Endodermal cell (in vitro differentiated cells): ENCODE results near the gene SRBD1. TPM values are rescaled to one million over a fixed set of nuclear protein-coding genes. Genes with fewer than 3 reads are reported as not detected.

Source experiments
- DNase-seq: peaks from one replicate; pipeline ENCODE4 v3.0.0-alpha.2; 2017
- H3K27ac ChIP-seq: 2 replicates; pipeline ENCODE4 v1.5.1; 2013; ENCODE audit warnings: mild to moderate bottlenecking, low read depth, low read length, moderate library complexity
- H3K27me3 ChIP-seq: 2 replicates; pipeline ENCODE4 v1.6.1; 2013; ENCODE audit warnings: mild to moderate bottlenecking, low read length, moderate library complexity; ENCODE audit not compliant: insufficient read depth, control insufficient read depth, poor library complexity, severe bottlenecking
- H3K36me3 ChIP-seq: 2 replicates; pipeline ENCODE4 v1.7.0; 2013; ENCODE audit warnings: mild to moderate bottlenecking, low read length, moderate library complexity; ENCODE audit not compliant: control insufficient read depth, insufficient read depth
- H3K4me1 ChIP-seq: one replicate; pipeline ENCODE4 v1.7.0; 2013; ENCODE audit warnings: low read length; ENCODE audit not compliant: control insufficient read depth, insufficient read depth
- H3K4me3 ChIP-seq: 2 replicates; pipeline ENCODE4 v1.5.1; 2013; ENCODE audit warnings: mild to moderate bottlenecking, low read length, moderate library complexity
- H3K9ac ChIP-seq: 2 replicates; pipeline ENCODE4 v1.6.1; 2013; ENCODE audit warnings: mild to moderate bottlenecking, low read length, moderate library complexity; ENCODE audit not compliant: poor library complexity, severe bottlenecking; ENCODE audit errors: extremely low read depth
- H3K9me3 ChIP-seq: 2 replicates; pipeline ENCODE4 v1.6.1; 2013; ENCODE audit warnings: mild to moderate bottlenecking, low read length, moderate library complexity; ENCODE audit not compliant: control insufficient read depth
- H3K27ac Mint-ChIP-seq: 2 replicates; pipeline ENCODE4 v1.8.0; 2020; ENCODE audit warnings: mixed read lengths
- H3K27me3 Mint-ChIP-seq: 2 replicates; pipeline ENCODE4 v1.8.0; 2021; ENCODE audit warnings: mild to moderate bottlenecking, mixed read lengths; ENCODE audit not compliant: insufficient read depth
- H3K36me3 Mint-ChIP-seq: 2 replicates; pipeline ENCODE4 v1.8.0; 2020; ENCODE audit warnings: low read depth, mixed read lengths
- H3K4me1 Mint-ChIP-seq: 2 replicates; pipeline ENCODE4 v1.8.0; 2020; ENCODE audit warnings: mixed read lengths
- H3K4me3 Mint-ChIP-seq: 2 replicates; pipeline ENCODE4 v1.8.0; 2020; ENCODE audit warnings: mild to moderate bottlenecking, moderate library complexity, mixed read lengths
- H3K9me3 Mint-ChIP-seq: 2 replicates; pipeline ENCODE4 v1.8.0; 2020; ENCODE audit warnings: mild to moderate bottlenecking, mixed read lengths
- CTCF ChIP-seq: fragments of 200-600 bp; sonication (generic); conservative IDR thresholded peaks from 2 replicates; pipeline ENCODE4 v1.5.0; 2021; ENCODE audit warnings: antibody characterized with exemption, mild to moderate bottlenecking
- WGBS, 2 experiments: methylation state at CpG; one replicate each; pipeline versions ENCODE4 v1.1.5 to v1.1.7; 2013; ENCODE audit warnings: missing lambda C conversion rate in 2 of 2, mixed read lengths in 1 of 2; ENCODE audit not compliant: insufficient coverage in 1 of 2, insufficient read length in 1 of 2; 5-methylcytosine and 5-hydroxymethylcytosine counted together
- total RNA-seq, 2 donors: library from RNA; stranded (reverse); fragmentation: NEBNext Ultra II Directional in 1 of 2; extraction: Animal tissue kit (Norgen Biotek cat#: 25700) in 1 of 2; gene quantifications; 2 replicates in 1 of 2; 3 replicates in 1 of 2; pipeline ENCODE4 v1.2.1, GENCODE V29; 2021

Gene SRBD1
- total RNA-seq, 2 donors from 2014 or later = 17.7 to 19.6 TPM

- Mint-ChIP-seq H3K27me3 (peaks cover 79% of the 10 kb centered on the region), H3K9me3 (no peaks in the 10 kb centered on the region)
- WGBS, 2 experiments = 73 to 86% methylated on average over 2 of the region's 2 CpGs
Measured at GRCh38 chr2:45648636-45649035, 37.6 kb upstream of the SRBD1 start.

GRCh38 chr2:45647986-45648520 is 37.0 kb upstream of the SRBD1 start:
- peaks cover 78% of the 10 kb centered on the region for H3K27me3 ChIP-seq
- H3K36me3 ChIP-seq = no peaks in the 10 kb centered on the region
- H3K9ac ChIP-seq = no peak overlapping the region
- whole genome bisulfite sequencing, 2 experiments = 91 to 100% methylated on average over 1 to 3 of the region's 3 CpGs
- H3K27me3 Mint-ChIP-seq = peaks cover 78% of the 10 kb centered on the region
- H3K4me1 Mint-ChIP-seq = peaks cover 9% of the 10 kb centered on the region
- no peaks in the 10 kb centered on the region for H3K9me3 ChIP-seq
- no peaks in the 10 kb centered on the region for H3K9me3 Mint-ChIP-seq
- H3K4me1 ChIP-seq = no peaks in the 10 kb centered on the region
- H3K4me3 Mint-ChIP-seq = no peak overlapping the region
- no peak overlapping the region for H3K27ac ChIP-seq
- DNase-seq = no peak
- TF ChIP-seq CTCF = no peak
- no peak overlapping the region for H3K4me3 ChIP-seq
- H3K27ac Mint-ChIP-seq = no peak overlapping the region
- no peaks in the 10 kb centered on the region for H3K36me3 Mint-ChIP-seq

More at GRCh38 chr2:45648636-45649035, 37.6 kb upstream of the SRBD1 start:
- Histone ChIP-seq H3K4me3 (no peak overlapping the region), H3K4me1 (no peaks in the 10 kb centered on the region), H3K9ac (no peak overlapping the region), H3K36me3 (no peaks in the 10 kb centered on the region), H3K27ac (no peak overlapping the region), H3K9me3 (no peaks in the 10 kb centered on the region), H3K27me3 (peaks cover 80% of the 10 kb centered on the region)
- DNase-seq = no peak
- H3K36me3 Mint-ChIP-seq = no peaks in the 10 kb centered on the region
- TF ChIP-seq CTCF = no peak
- H3K4me3 Mint-ChIP-seq = no peak overlapping the region
- peaks cover 9% of the 10 kb centered on the region for H3K4me1 Mint-ChIP-seq
- H3K27ac Mint-ChIP-seq = no peak overlapping the region

DNA sequence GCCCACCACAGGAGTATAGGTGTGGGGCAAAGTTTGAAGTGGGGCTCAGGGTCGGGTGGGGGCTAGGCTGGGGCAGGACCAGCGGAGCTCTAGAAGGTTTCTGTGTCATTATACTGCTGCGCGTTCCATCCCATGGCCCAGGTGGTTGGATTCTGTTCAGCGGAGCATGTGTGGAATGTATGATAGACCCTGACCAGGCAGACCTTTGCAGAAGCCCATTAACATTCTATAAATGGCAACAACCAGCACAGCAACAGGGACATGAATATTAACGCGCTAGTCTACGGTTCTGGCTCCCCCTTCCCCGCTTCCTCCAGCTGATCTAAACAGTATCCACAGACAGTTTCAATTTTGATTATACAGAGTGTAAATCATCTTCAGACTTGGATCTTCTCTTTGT is 36.3 kb upstream of the SRBD1 start:
- no peaks in the 10 kb centered on the region for H3K4me1 ChIP-seq
- Mint-ChIP-seq H3K36me3 (no peaks in the 10 kb centered on the region), H3K27ac (no peak overlapping the region), H3K4me3 (no peak overlapping the region), H3K27me3 (peaks cover 78% of the 10 kb centered on the region), H3K4me1 (peaks cover 5% of the 10 kb centered on the region), H3K9me3 (no peaks in the 10 kb centered on the region)
- H3K27ac ChIP-seq = no peak overlapping the region
- no peak for DNase-seq
- H3K36me3 ChIP-seq = no peaks in the 10 kb centered on the region
- no peak overlapping the region for H3K4me3 ChIP-seq
- no peak for TF ChIP-seq CTCF
- no peak overlapping the region for H3K9ac ChIP-seq
- WGBS, 2 experiments = 87 to 96% methylated on average over 4 to 9 of the region's 9 CpGs
- H3K27me3 ChIP-seq = peaks cover 78% of the 10 kb centered on the region
- no peaks in the 10 kb centered on the region for H3K9me3 ChIP-seq
